SK-N-MC (cell line): ENCODE results near the gene DGCR2.

Experiments used
- DNase-seq: peaks from one replicate; pipeline ENCODE4 v3.0.0-alpha.2; 2011; ENCODE audit warnings: low read depth, low spot score
- H3K27ac ChIP-seq: fragments of 200-600 bp; sonication (generic); 2 replicates; pipeline ENCODE4 v1.5.1; 2016; ENCODE audit warnings: mixed run types
- H3K36me3 ChIP-seq: fragments of 200-600 bp; sonication (generic); 2 replicates; pipeline ENCODE4 v1.6.1; 2017; ENCODE audit warnings: antibody characterized with exemption, low read length, mixed read lengths; ENCODE audit not compliant: insufficient read depth
- H3K4me3 ChIP-seq: fragments of 200-600 bp; sonication (generic); 2 replicates; pipeline ENCODE4 v1.5.1; 2016
- H3K9ac ChIP-seq: fragments of 200-600 bp; sonication (generic); 2 replicates; pipeline ENCODE4 v1.8.0; 2017; ENCODE audit warnings: mixed run types, mixed read lengths; ENCODE audit not compliant: insufficient read length
- H3K9me3 ChIP-seq: fragments of 200-600 bp; sonication (generic); 2 replicates; pipeline ENCODE4 v1.6.1; 2017; ENCODE audit warnings: low read depth, mild to moderate bottlenecking, antibody characterized with exemption, low read length, moderate library complexity, mixed read lengths
- EZH2 ChIP-seq: fragments of 200-600 bp; sonication (generic); IDR thresholded peaks from one replicate; pipeline ENCODE4 v1.6.1; 2017; ENCODE audit warnings: antibody characterized with exemption
- FOXP2 ChIP-seq: optimal IDR thresholded peaks from 2 replicates; pipeline ENCODE3; 2011; ENCODE audit warnings: mild to moderate bottlenecking, moderate library complexity; ENCODE audit not compliant: insufficient read depth; ENCODE audit errors: extremely low read length, control extremely low read depth
- POLR2AphosphoS5 ChIP-seq: IDR thresholded peaks from 2 replicates; pipeline ENCODE4 v1.6.1; 2012; ENCODE audit warnings: mild to moderate bottlenecking, low read depth, low read length, borderline replicate concordance

DGCR2 gene

DNA sequence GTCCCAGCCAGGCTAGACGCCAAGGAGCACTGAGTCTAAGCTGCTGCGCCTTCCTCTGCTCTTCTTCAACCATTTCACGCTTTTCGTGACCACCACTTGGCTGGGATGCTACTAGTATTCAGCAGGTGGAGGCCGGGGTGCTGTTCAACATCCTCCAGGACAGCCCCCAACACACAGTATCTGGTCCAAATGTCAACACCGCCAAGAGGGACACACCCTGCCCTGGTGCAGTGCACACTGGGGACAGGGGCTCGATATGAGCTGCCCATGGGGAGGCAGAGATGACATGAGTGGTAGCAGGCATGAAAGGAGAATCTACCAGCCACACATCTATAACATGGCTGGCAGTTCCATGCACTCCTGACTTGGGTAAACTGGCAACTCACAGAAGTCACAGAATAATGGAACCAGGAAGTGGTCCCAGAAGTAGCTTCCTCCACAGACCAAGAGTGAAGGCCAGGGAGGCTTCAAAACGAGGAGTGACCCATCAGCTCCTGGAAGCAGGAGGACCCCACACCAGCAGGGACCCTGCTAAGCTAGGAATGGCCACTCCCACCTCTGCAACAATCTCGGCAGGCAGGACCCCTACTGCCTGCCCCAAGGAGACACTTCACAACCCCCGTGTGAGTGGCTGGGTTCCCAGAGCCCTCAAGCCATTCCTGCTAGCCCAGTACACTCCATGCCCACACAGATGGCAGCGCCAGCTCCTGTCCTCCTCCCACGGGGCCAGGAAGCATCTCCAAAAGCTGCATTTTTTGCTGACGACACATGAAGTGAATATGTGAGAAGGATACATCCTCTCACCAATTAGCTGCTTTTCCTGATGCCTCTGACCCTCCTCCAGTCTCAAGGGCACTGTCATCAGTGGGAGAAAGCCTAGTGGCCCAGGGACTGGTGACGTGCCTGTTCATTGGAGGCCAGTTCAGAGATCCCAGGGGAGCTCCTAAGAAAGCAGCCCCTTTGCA, 78.8 kb downstream of the DGCR2 start:
- Histone ChIP-seq H3K9ac (no peak overlapping the region), H3K9me3 (no peaks in the 10 kb centered on the region), H3K36me3 (peaks cover 42% of the 10 kb centered on the region), H3K27ac (no peak overlapping the region), H3K4me3 (no peak overlapping the region)
- no peak for DNase-seq
- TF ChIP-seq POLR2AphosphoS5 = no peak
- TF ChIP-seq FOXP2 = no peak
- no peak for TF ChIP-seq EZH2

DNA sequence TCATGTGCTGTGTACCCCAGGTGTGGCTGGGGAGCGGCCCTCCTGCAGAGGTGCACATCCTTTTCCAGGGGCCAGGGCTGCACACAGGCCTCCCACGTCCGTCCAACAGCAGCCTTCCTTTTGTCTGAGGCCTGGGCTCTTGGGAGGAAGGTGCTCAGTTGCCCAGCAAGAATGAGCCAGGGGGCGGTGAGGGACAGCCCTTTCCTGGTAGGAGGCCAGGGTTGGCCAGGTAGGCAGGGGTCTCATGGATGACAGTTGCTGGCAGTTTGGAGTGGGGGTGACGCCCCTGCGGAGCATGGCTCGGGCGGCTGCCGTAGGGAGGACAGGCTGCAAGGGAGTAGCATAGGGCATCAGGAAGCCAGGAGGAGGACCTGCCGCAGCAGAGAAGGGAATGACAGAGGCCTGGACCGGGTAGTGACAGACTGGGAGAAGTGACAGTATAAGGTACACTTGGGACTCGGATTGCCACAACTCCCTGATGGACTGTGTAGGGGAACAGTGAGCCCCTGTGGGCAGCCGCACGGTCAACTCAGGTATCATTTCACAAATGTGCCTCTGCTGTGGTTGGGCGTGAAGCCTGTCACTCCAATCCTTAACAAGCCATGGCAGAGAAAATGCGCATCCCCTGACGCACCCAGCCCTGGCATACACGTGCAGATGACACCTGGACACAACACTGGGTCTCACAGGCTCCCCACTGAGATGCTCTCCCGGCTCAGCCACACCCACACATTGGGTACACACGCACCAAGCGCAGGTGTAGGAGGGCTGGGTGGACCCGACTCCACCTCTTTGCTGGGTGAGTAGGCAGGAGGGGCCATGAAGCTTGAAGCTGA, 79.7 kb downstream of the DGCR2 start:
- H3K27ac ChIP-seq = no peak overlapping the region
- no peak for TF ChIP-seq POLR2AphosphoS5
- no peak for TF ChIP-seq EZH2
- no peak for TF ChIP-seq FOXP2
- no peak for DNase-seq
- no peaks in the 10 kb centered on the region for H3K9me3 ChIP-seq
- no peak overlapping the region for H3K4me3 ChIP-seq
- H3K36me3 ChIP-seq = peaks cover 33% of the 10 kb centered on the region
- no peak overlapping the region for H3K9ac ChIP-seq

DNA sequence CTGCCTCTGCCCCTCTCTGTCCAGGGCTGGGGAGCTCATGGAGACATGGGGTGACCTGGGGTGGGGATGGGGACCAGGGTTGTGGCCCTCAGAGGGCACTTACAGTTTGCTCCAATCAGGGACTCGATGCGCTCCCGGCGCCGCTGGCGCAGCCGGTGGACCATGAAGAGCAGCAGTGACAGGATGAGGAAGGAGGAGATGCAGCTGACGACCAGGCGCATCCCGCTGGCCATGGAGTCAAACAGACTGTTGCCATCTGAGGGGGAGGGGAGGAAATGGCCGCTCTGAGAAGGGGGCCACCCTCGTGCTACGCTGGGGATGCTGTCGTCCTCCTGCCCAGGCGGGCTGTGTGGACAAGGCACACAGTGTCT, 80.5 kb downstream of the DGCR2 start:
- H3K4me3 ChIP-seq = no peak overlapping the region
- no peak for DNase-seq
- TF ChIP-seq EZH2 (no peak), POLR2AphosphoS5 (no peak), FOXP2 (no peak)
- no peak overlapping the region for H3K27ac ChIP-seq
- no peaks in the 10 kb centered on the region for H3K9me3 ChIP-seq
- no peak overlapping the region for H3K9ac ChIP-seq
- peaks cover 25% of the 10 kb centered on the region for H3K36me3 ChIP-seq

DNA sequence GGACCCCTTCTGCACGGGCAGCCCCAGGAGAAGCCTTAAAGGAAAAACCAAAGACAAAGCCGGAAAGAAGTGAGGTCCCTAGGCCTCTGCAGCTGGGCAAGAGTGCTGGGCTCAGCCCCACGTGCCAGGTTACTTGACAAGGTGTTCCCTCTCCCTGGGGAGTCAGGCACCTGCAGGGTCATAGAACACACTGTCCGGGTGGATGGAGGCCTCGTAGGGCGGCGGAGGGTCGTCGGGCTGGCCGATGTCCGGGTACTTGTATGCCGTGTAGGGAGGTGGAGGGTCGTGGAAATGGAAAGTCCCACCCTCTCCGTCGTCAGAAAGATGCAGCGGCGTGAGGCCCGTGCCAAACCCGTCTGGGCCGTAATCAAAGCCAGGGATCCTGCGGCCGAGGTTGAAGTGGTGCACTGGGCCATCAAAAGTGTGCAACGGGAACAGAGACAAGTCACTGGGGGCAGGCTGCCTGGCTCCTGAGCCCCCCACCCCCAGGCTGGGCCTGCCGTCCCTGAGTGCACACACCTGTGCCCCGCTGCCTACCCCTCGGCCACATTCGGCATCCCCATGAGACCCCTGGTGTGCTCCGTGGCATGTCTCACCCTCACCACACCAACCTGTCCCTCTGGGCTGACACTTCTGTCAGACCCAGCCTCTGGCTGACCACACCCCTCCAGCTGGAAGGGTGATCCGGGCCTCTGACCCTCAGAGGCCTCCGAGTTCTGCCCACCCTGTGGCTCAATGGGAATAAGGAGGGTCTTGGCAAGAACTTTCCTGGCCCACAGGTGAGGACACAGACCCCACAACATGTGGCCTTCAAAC, 81.1 kb downstream of the DGCR2 start:
- peaks cover 19% of the 10 kb centered on the region for H3K36me3 ChIP-seq
- no peak for TF ChIP-seq POLR2AphosphoS5
- TF ChIP-seq EZH2 = no peak
- no peak for TF ChIP-seq FOXP2
- H3K4me3 ChIP-seq = no peak overlapping the region
- no peak for DNase-seq
- no peak overlapping the region for H3K9ac ChIP-seq
- H3K9me3 ChIP-seq = no peaks in the 10 kb centered on the region
- no peak overlapping the region for H3K27ac ChIP-seq

DNA sequence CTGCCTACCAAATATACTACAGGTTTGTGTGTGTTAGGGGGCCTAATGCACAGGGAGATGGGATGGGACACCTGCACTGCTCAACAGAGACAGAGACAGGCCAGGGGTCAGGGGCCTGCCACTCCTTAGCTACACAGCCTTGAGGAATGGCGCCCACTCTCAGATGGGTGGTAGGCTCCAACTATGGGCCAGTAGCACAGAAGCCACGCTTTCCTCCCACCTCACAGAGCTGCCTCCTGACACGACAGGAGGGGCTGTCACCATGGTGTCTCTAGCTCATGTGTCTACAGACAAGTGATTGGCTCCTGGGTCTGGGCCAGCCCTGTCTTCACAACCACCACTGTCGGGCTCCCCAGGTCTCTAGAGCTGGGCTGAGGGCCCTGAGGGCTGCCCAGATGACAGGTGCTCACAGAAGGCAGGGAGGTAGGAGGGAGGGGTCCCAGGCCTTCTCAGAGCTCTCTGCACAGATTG, 81.8 kb downstream of the DGCR2 start:
- no peak overlapping the region for H3K9ac ChIP-seq
- no peak for DNase-seq
- no peak overlapping the region for H3K4me3 ChIP-seq
- H3K36me3 ChIP-seq = peaks cover 12% of the 10 kb centered on the region
- no peak overlapping the region for H3K27ac ChIP-seq
- TF ChIP-seq POLR2AphosphoS5 = no peak
- no peak for TF ChIP-seq FOXP2
- TF ChIP-seq EZH2 = no peak
- H3K9me3 ChIP-seq = no peaks in the 10 kb centered on the region

- H3K9ac ChIP-seq = no peak overlapping the region
- H3K4me3 ChIP-seq = no peak overlapping the region
- TF ChIP-seq POLR2AphosphoS5 (no peak), FOXP2 (no peak), EZH2 (no peak)
- H3K9me3 ChIP-seq = no peaks in the 10 kb centered on the region
- peaks cover 7% of the 10 kb centered on the region for H3K36me3 ChIP-seq
- no peak overlapping the region for H3K27ac ChIP-seq
- no peak for DNase-seq
These were observed 82.4 kb downstream of the DGCR2 start for GRCh38 chr22:19039796-19040280.

GRCh38 chr22:19039448-19039780, 82.8 kb downstream of the DGCR2 start:
- TF ChIP-seq EZH2 = no peak
- no peak for TF ChIP-seq POLR2AphosphoS5
- no peak for TF ChIP-seq FOXP2
- no peaks in the 10 kb centered on the region for H3K9me3 ChIP-seq
- H3K9ac ChIP-seq = no peak overlapping the region
- no peak overlapping the region for H3K27ac ChIP-seq
- H3K36me3 ChIP-seq = peaks cover 2% of the 10 kb centered on the region; the same call in 1 of the 2 replicates
- DNase-seq = no peak
- H3K4me3 ChIP-seq = no peak overlapping the region
